Measurements from ENCODE around the gene MAGI1.

Gene MAGI1

DNA sequence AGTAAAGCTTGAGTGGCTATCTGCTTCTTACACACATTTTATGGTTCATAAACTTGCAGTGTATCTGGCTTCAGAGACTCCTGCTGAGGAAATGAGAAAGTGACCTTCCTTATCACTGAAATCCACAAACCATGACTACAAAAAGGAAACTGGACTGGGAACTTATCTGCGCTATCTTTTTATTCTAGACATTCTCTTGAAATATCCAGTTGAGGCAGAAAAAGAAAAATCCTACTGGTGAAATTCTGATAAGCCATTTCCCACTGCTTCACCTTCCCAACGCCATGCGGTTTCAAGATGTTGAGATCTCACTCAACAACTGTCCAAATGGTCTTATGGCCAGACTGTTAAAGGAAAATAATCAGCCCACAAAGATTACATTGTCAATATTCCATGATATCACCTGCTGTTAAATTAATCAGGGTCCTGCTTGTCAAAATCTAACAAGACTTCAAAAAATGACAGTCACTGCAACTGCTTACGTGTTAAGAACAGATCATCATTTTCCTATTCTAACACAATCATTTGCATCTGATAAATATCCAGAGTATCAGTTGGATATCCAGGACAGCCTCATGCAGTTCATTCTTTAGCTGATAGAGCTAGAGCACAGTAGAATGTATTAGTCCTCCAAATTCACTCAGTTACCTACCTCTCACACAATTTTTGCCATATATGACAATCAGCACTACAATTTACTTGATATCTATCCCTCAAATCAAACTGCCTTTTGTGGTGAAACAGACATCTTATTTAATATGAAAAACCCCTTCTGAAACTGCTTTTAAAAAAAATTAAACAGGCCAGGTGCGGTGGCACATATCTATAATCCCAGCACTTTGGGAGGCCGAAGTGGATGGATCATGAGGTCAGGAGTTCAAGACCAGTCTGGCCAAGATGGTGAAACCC is 538.1 kb downstream of the MAGI1 start:
- DNase-seq = no peak

GRCh38 chr3:65497846-65498245 is 540.9 kb downstream of the MAGI1 start:
- DNase-seq = no peak

DNA sequence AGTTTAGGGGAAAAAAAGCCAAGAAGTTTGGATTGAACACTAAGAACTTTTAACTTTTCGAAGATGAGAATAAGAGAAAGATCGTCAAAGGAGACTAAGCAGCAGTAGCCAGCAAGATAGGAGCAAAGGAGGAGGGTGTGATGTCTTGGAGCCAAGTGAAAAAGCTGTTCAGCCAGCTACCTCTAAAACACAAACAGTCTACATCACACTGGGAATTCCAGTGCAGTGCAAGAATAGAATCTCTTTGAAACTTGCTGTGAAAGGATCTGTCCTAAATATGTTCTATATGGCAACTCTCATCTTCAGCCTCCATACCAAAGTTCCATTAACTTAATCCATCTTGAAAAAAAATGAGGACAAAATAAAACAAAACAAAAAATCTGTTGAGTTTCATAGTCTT is 541.5 kb downstream of the MAGI1 start:
- no peak for DNase-seq

- no peak for DNase-seq
Measured at GRCh38 chr3:65493938-65494337, 544.8 kb downstream of the MAGI1 start.

GRCh38 chr3:65493371-65493882 is 545.3 kb downstream of the MAGI1 start:
- no peak for DNase-seq

DNA sequence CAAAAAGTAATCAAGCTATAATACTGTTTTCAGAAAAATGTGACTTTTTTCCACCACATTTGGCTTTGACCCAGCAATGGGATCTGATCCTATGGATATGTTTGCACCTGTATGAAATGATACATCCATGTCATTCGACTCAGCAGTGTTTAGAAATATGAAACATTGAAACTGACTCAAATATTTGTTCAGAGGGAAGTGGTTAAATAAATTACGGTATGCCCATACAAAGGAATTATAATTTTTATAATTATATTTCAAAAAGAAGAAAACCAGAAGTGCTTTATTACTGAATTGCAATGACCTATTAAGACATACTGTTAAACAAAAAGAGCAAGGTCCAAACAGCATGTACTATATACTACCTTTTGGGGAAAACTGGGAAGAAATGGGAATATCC is 546.5 kb downstream of the MAGI1 start:
- DNase-seq = no peak

DNA sequence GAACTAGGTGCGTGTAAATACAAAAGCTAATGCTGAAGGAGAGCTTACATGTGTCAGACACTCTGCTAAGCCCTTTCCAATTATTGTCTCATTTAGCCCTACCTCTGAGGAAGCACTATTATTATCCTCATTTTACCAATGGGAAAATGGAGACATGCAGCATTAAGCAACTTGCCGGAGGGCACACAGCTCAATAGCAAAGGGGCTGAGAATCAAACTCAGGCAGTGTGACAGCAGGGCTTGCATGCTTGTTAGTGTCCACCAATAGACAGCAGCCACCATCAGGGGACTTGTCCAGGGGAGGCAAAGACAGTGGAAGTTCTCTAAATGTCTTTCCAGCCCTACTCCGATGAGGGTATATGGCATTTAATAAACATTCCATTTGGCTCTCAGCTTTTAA is 548.6 kb downstream of the MAGI1 start:
- no peak for DNase-seq

GRCh38 chr3:65489253-65489652 is 549.5 kb downstream of the MAGI1 start:
- no peak for DNase-seq

GRCh38 chr3:65485826-65486469 is 552.8 kb downstream of the MAGI1 start:
- no peak for DNase-seq

DNA sequence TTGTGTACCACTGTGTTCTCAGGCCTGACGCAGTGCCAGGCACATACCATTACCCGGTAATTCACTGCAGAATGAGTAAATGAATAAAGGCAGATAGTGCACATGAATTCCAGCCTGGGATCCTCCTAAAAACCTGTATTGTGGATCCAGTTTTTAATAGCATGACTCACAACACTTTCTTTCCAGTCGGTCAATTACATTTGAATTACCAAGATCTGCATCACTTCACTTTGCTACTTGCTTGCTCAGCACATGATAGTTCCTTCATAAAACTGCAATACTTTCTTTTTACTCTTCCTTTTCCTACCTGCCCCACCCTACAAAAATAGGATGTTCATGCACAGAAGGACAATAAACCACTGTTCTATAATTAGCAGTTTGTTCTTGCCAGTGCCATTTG is 553.8 kb downstream of the MAGI1 start:
- DNase-seq = no peak

DNA sequence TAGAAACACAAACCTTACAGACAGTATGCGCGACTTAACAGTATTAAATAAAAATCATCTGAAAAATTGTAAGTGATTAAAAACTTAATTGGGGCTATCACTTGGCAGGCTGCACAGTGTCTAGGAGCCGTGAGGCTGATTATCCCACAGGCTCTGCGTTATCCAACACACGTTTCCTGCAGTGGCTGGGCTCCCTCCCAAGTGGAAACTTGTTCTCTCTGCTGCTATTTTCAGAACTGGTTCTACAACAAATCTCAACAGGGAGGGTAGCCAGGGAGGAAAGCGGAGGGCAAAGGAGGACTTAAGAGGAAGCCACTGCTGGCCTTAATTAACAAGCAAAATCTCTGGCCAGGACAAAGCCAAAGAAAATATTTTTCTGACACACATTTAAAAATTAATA is 555.2 kb downstream of the MAGI1 start:
- DNase-seq = no peak

DNA sequence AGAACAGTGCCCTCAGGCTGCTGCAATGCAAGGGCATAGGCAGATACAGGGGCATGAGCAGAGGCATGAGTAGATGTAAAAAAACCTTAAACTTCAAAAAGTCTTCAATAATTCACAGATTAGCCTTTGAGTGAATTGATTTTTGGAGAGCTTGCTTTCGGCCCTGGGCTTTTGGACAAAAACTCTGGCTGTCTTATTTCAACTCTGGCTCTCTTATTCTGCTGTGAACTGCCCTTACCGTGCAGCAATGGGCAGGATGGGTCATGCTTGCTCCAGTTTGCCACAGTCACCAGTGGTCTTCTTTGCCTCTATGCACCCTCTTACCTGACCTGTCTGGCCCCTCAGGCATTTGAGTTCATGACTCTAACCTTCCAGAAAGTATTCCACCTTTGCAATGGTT is 555.7 kb downstream of the MAGI1 start:
- no peak for DNase-seq

DNA sequence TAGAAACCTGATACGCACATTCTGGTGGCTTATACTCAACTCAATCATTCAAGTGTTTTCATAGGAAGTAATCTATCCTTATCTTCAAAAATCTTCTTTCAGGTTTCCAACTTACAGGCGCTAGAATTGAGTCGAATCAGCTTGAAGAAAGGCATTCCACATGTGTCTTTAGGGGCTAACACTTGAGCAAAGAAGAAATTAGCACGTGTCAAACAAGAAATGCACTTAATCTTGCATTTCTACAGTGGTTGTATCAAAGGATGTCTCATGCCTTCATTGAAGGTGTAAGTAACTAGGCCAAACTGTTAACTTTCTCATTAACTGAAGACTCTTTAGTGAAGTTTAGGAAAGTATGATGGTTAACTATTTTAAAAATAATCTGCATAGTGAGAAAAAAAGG is 557.6 kb downstream of the MAGI1 start:
- DNase-seq = no peak

GRCh38 chr3:65479990-65480389 is 558.7 kb downstream of the MAGI1 start:
- no peak for DNase-seq

DNA sequence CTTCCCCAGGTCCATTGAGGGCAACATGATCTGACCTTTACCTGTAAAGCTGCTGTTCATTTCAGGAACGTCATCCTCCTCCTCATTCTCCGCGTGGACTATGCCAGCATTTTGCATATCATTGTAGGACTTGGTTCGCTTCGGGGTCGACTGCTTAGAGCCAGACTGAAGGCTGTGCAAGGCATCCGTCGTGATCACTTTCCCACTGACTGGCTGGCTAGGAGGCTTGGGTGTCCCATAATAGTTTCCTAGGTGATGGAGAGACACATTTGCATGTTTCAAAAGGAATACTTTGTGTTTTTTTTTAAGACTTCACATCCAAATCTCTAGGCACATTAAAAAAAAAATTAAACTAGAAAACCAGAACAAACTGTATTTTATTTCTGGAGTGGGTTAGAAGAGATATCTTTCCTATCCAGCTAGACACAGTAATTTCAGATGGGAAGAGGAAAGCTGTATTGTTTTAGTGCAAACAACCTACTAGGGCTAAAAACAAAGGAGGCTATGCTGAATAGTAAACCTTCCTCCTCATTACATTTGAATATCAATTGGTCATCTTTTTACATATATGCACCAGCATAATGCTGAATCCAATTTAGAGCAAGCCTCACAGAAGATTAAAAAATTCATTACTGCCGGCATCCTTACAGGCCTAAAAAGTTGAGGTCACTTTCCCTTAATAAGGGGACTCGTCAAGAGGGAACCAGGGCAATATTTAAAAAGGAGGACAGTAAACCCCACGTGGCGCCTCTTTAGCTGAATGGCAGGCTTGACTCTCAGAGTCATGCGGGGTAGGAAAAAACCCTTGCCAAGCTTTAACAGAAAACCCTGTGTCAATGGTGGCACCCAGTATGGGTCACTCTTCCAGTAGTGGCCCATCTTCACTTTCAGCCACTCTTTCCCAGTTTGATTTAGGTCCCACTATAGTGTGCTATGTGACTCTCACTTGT is 559.9 kb downstream of the MAGI1 start:
- no peak for DNase-seq

GRCh38 chr3:65473736-65474135 is 565.0 kb downstream of the MAGI1 start:
- no peak for DNase-seq

DNA sequence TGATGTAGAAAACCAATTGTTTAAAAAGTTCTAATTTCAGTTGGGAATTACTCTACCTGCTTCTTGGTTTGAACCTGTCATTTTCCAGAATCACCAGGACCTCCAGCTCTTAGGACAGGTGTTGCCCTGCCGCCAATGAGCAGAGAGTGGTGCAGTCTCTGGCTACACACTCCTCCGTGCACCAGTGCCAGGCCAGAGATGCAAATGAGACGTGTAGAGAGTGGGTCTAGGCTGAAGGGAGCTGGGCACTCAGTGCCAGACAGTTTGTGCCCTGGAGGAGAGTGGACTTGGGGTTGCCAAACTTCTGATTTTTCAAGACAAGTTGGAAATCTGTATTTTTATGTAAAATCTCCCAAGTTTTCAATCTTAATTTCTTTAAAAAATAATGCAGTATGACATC is 566.2 kb downstream of the MAGI1 start:
- DNase-seq = no peak

DNA sequence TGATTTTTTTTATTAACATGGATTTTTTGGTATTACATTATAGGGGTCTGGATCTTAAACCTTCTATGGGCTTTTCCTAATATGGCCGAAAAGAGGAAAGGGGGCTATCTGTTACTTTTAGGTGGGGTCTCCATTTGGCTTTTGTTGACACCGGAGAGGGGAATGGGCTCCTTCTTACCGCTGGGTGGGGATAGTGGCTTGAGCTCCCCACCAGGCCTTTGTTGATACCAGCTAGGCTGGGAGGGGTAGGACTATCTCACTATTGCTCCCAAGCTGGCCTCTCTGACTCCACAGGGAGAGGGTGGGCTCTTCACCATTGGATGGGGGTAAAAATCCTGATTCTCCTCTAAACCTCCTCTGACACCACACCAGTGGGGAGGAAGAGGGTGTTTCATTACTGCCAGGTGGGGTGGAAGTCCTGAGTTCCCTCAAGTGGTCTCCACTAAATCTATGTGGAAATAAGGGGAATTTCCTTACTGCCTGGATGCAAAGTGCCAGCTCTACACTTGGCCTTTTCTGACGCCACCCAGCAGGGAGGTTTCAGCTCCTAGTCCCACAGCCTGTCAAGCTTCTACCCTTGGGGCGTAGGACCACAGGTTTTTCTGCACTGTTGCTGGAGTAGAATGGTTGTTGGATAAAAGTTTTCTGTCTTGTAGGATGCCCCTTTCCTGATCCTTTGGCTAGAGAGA is 572.3 kb downstream of the MAGI1 start:
- no peak for DNase-seq

- no peak for DNase-seq
Measured at GRCh38 chr3:65449841-65450428, 588.8 kb downstream of the MAGI1 start.

GRCh38 chr3:65448120-65448519 is 590.6 kb downstream of the MAGI1 start:
- no peak for DNase-seq

DNA sequence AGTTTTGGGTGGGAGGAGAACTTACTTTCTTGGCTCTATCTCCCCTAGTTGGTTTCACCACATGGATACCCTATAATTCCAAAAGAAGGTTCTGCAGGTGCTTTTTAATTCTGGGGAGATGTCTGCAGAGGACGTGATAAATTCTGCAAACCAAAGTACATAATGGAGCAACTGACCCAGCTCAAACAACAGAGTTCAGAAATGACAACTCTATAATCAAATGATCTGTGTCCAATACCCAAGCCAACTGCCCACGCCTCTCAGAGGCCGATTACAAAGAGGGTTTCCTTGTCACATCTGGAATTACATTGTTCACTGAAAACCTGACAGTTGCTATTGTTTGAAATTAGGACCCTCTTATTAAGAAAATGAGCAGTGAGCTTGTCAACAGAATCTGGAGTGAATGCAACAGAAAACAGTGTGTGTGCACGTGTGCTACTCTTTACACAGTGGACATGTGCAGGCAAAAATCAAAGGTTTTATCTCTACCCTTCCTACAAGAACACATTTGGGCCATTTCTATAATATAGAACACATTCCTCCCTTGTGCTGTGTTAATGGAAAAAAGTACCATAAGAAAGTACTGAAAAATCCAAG is 593.0 kb downstream of the MAGI1 start:
- no peak for DNase-seq

DNA sequence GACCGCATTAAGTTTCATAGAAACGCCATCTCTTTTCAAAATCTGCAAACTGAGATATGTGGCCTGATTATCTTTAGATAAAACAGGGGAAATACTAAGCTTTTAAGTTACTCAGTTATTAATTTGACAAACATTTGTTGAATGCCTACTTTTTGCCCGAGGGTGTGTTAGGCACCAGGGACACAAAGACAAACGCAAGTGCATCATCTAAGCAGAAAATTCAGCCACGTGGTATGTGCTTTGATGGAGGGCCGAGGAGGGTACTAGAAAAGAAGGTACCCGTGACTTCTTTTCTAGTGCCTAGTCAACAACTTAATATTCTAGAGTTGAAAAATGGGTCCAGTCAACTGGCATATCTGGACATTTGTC is 594.3 kb downstream of the MAGI1 start:
- no peak for DNase-seq

All from stimulated activated CD4-positive, alpha-beta T cell treated with anti-CD3 and anti-CD28 coated beads, Interleukin-1b, Interleukin-23, amount 100 ng/mL, for 48 hours (primary cell).